Subcutaneous adipose tissue (tissue), 4 donors: ENCODE results near the gene THSD4. TPM values are rescaled to one million over a fixed set of nuclear protein-coding genes. Genes with fewer than 3 reads are reported as not detected.

Experiments
- total RNA-seq, 4 donors: library from RNA; depleted of rRNA; stranded (reverse); fragments of >200 nt; gene quantifications; one replicate each; pipeline ENCODE4 v1.1.0, GENCODE V29; 2016
- TF ChIP-seq, protein P1 (sequence below): fragments of 450-650 bp; IDR thresholded peaks from one replicate; pipeline ENCODE4 v1.5.1; 2016; ENCODE audit warnings: low read depth, mild to moderate bottlenecking, control low read depth, antibody characterized with exemption, moderate library complexity

Gene THSD4
- total RNA-seq, 4 donors from 2014 or later, result 0.17 to 0.94 (median 0.63) TPM

- TF ChIP-seq, protein P1, sequence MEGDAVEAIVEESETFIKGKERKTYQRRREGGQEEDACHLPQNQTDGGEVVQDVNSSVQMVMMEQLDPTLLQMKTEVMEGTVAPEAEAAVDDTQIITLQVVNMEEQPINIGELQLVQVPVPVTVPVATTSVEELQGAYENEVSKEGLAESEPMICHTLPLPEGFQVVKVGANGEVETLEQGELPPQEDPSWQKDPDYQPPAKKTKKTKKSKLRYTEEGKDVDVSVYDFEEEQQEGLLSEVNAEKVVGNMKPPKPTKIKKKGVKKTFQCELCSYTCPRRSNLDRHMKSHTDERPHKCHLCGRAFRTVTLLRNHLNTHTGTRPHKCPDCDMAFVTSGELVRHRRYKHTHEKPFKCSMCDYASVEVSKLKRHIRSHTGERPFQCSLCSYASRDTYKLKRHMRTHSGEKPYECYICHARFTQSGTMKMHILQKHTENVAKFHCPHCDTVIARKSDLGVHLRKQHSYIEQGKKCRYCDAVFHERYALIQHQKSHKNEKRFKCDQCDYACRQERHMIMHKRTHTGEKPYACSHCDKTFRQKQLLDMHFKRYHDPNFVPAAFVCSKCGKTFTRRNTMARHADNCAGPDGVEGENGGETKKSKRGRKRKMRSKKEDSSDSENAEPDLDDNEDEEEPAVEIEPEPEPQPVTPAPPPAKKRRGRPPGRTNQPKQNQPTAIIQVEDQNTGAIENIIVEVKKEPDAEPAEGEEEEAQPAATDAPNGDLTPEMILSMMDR, result no peak
Observed at GRCh38 chr15:71141572-71141971, 26.3 kb downstream of the THSD4 start.

DNA sequence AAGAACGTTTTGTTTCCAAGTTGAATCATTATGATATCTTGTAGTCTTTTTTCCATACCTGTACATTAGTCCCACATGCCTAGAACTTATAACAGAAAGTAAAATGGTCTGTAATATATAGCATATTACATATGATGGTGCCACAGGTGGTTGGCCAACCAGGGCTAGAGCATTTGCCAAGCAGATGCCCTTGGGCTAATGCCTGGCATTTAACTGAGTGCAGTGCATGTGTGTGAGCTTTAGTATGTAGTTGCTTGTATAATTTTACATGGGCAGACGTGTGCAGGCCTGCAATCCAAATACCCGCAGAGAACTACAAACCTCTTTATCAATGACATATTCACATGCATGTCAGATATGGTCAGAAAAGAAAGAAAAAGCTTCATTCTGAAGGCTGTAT is 27.5 kb downstream of the THSD4 start:
- TF ChIP-seq, protein P1, result no peak

- TF ChIP-seq, protein P1, result no peak
Observed at GRCh38 chr15:71143373-71144310, 28.4 kb downstream of the THSD4 start.

GRCh38 chr15:71145648-71146047 is 30.4 kb downstream of the THSD4 start:
- TF ChIP-seq, protein P1, result no peak

DNA sequence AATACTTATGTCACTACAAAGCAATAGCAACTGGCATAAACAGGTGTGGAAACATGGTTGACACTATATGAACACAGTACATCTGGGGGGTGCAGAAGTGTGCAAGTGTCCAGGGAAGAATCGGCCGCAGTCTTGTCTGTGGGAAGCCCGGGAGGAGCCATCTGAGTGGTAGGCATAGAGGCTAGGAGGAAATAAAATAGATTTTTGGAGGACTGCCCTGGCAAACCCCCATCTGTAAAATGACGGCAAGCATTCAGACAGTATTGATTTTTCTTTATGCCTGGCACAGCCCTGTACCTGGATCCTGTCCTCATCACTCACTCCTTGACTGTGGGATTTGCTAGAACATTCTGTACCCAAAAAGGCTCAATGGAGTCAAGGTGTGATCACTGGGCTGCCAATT is 31.3 kb downstream of the THSD4 start:
- TF ChIP-seq, protein P1, result no peak

GRCh38 chr15:71148048-71148447 is 32.8 kb downstream of the THSD4 start:
- TF ChIP-seq, protein P1, result no peak

- TF ChIP-seq, protein P1, result no peak
Observed at GRCh38 chr15:71149646-71150557, 34.6 kb downstream of the THSD4 start.
